SK-N-SH (cell line): ENCODE measurements around the gene RBM20. TPM values are rescaled to one million over a fixed set of nuclear protein-coding genes. Genes with fewer than 3 reads are reported as not detected.

Source experiments
- CTCF ChIA-PET: fragments of 300-600, 350-600 bp; formaldehyde crosslinking; extraction: SDS; loops from one replicate; lab custom pipeline; 2021; lab: Yijun Ruan, JAX
- POLR2A ChIA-PET: fragments of 350-600 bp; sonication (Branson Sonifier 250); formaldehyde crosslinking; extraction: SDS; loops from one replicate; lab custom pipeline; 2020; ENCODE audit warnings: antibody characterized with exemption, inconsistent platforms; lab: Yijun Ruan, JAX
- DNase-seq: peaks from one replicate; pipeline ENCODE4 v3.0.0; 2012
- H2AFZ ChIP-seq: fragments of 200-600 bp; sonication (generic); 2 replicates; pipeline ENCODE4 v1.8.1; 2016; ENCODE audit warnings: antibody characterized with exemption, mild to moderate bottlenecking, low read depth
- H3F3A ChIP-seq: fragments of 200-600 bp; sonication (generic); replicated peaks from 2 replicates; pipeline ENCODE3; 2016; ENCODE audit warnings: antibody characterized with exemption, mild to moderate bottlenecking; ENCODE audit not compliant: insufficient read depth
- H3K27ac ChIP-seq, 2 experiments: fragments of 200-500 bp in 1 of 2; fragments of 200-600 bp in 1 of 2; sonication (Bioruptor generic) in 1 of 2; sonication (generic), shearing (Covaris generic) in 1 of 2; 2 replicates each; pipeline versions ENCODE4 v1.5.1 to v1.6.1; 2014 to 2016; ENCODE audit warnings: low read depth in 2 of 2, inconsistent platforms in 1 of 2, low read length in 1 of 2, mild to moderate bottlenecking in 1 of 2, mixed read lengths in 1 of 2
- H3K27me3 ChIP-seq: fragments of 200-600 bp; sonication (generic), shearing (Covaris generic); 2 replicates; pipeline ENCODE4 v1.6.1; 2016; ENCODE audit warnings: mixed run types; ENCODE audit not compliant: insufficient read depth
- H3K36me3 ChIP-seq, 2 experiments: fragments of 200-500 bp in 1 of 2; fragments of 200-600 bp in 1 of 2; sonication (Bioruptor generic) in 1 of 2; sonication (generic) in 1 of 2; replicated peaks in 1 of 2; 2 replicates each; pipeline versions ENCODE3 to v1.5.1; 2014 to 2016; ENCODE audit warnings: low read length in 1 of 2, mild to moderate bottlenecking in 1 of 2; ENCODE audit not compliant: insufficient read depth in 2 of 2, control insufficient read depth in 1 of 2
- H3K4me1 ChIP-seq, 2 experiments: fragments of 200-500 bp in 1 of 2; fragments of 200-600 bp in 1 of 2; sonication (Bioruptor generic) in 1 of 2; sonication (generic), shearing (Covaris generic) in 1 of 2; 2 replicates each; pipeline versions ENCODE4 v1.5.1 to v1.6.1; 2014 to 2016; ENCODE audit warnings: low read depth in 1 of 2, low read length in 1 of 2, mixed run types in 1 of 2; ENCODE audit not compliant: insufficient read depth in 2 of 2, control insufficient read depth in 1 of 2
- H3K4me2 ChIP-seq: fragments of 200-600 bp; sonication (generic), shearing (Covaris generic); 2 replicates; pipeline ENCODE4 v1.6.1; 2017; ENCODE audit warnings: mixed run types
- H3K4me3 ChIP-seq, 2 experiments: fragments of 200-500 bp in 1 of 2; fragments of 200-600 bp in 1 of 2; sonication (Bioruptor generic) in 1 of 2; sonication (generic), shearing (Covaris generic) in 1 of 2; 2 replicates each; pipeline versions ENCODE4 v1.5.1 to v1.8.1; 2014 to 2016; ENCODE audit warnings: low read depth in 2 of 2, inconsistent platforms in 1 of 2, low read length in 1 of 2, mild to moderate bottlenecking in 1 of 2, mixed read lengths in 1 of 2, moderate library complexity in 1 of 2
- H3K79me2 ChIP-seq: fragments of 200-600 bp; sonication (generic); 2 replicates; pipeline ENCODE4 v1.8.1; 2017; ENCODE audit warnings: mild to moderate bottlenecking; ENCODE audit not compliant: insufficient read depth
- H3K9ac ChIP-seq: fragments of 200-600 bp; sonication (generic); 2 replicates; pipeline ENCODE4 v1.6.1; 2017; ENCODE audit warnings: mixed run types
- H3K9me2 ChIP-seq: fragments of 200-600 bp; sonication (generic); 2 replicates; pipeline ENCODE4 v1.6.1; 2017; ENCODE audit warnings: mixed run types
- H3K9me3 ChIP-seq: fragments of 200-600 bp; sonication (generic); 2 replicates; pipeline ENCODE4 v1.6.1; 2017; ENCODE audit warnings: mixed run types, mild to moderate bottlenecking, moderate library complexity
- H4K20me1 ChIP-seq: fragments of 200-600 bp; sonication (generic); 2 replicates; pipeline ENCODE4 v1.6.1; 2017; ENCODE audit warnings: mild to moderate bottlenecking, mixed run types; ENCODE audit not compliant: insufficient read depth
- CTCF ChIP-seq: fragments of 200-600 bp; sonication (generic); IDR thresholded peaks from 2 replicates; pipeline ENCODE4 v1.6.1; 2017; ENCODE audit warnings: antibody characterized with exemption, mild to moderate bottlenecking, moderate library complexity
- EZH2phosphoT487 ChIP-seq: fragments of 200-600 bp; sonication (generic); IDR thresholded peaks from 2 replicates; pipeline ENCODE4 v1.6.1; 2017; ENCODE audit warnings: low read depth, mixed run types, mild to moderate bottlenecking, antibody characterized with exemption, moderate library complexity, borderline replicate concordance
- FOSL2 ChIP-seq: IDR thresholded peaks from 2 replicates; pipeline ENCODE4 v1.4.0; 2012; ENCODE audit warnings: low read depth, mild to moderate bottlenecking, moderate library complexity, borderline replicate concordance
- MXI1 ChIP-seq: IDR thresholded peaks from 2 replicates; pipeline ENCODE4 v1.6.1; 2012; ENCODE audit warnings: mild to moderate bottlenecking, low read depth, low read length, improper control_type of control experiment
- NRF1 ChIP-seq: IDR thresholded peaks from 2 replicates; pipeline ENCODE4 v1.6.1; 2012; ENCODE audit warnings: low read depth, mild to moderate bottlenecking, low read length
- RCOR1 ChIP-seq: fragments of 150-350 bp; IDR thresholded peaks from 2 replicates; pipeline ENCODE4 v1.6.1; 2017; ENCODE audit warnings: antibody characterized with exemption, low read length
- SMC3 ChIP-seq: IDR thresholded peaks from 2 replicates; pipeline ENCODE4 v1.6.1; 2012; ENCODE audit warnings: low read depth, low read length, improper control_type of control experiment
- TAF1 ChIP-seq: IDR thresholded peaks from 2 replicates; pipeline ENCODE4 v1.6.1; 2012; ENCODE audit warnings: low read depth, mild to moderate bottlenecking, low read length, moderate library complexity, borderline replicate concordance
- TCF12 ChIP-seq: IDR thresholded peaks from 2 replicates; pipeline ENCODE4 v1.4.0; 2012
- USF1 ChIP-seq: IDR thresholded peaks from 2 replicates; pipeline ENCODE4 v1.4.0; 2012; ENCODE audit warnings: low read depth, borderline replicate concordance
- WGBS: methylation state at CpG from one replicate; pipeline ENCODE4 v1.1.6; 2017; ENCODE audit warnings: low lambda C conversion rate; 5-methylcytosine and 5-hydroxymethylcytosine counted together
- polyA plus RNA-seq, 3 experiments: library from polyadenylated mRNA; depleted of rRNA; stranded (reverse); fragments of >200 nt; gene quantifications; 2 replicates each; pipeline ENCODE4 v1.2.3, GENCODE V29; 2012

RBM20 gene
- polyA plus RNA-seq (2012; rRNA removed): 0.64 and 0.67 TPM in 2 replicates
- polyA plus RNA-seq (2012; cell fraction: cytosol; rRNA removed): 0.71 and 0.88 TPM in 2 replicates
- 3.3 and 7.6 TPM in 2 replicates for polyA plus RNA-seq (2012; cell fraction: nucleus; rRNA removed)

GRCh38 chr10:110643653-110644597 lies at the start of gene RBM20:
TSS of gene RBM20 (plus strand) at chr10:110644336. CDS start at chr10:110644455, 119 bp downstream.
- H3K27ac ChIP-seq: peak within 1 kb of the TSS in 1 of 2 experiments; percentile 76; a peak in 2 of 4 replicates
- H3K79me2 ChIP-seq: no peaks in the 10 kb centered on the region
- H2AFZ ChIP-seq: peak within 1 kb of the TSS; percentile 82
- H3K9me3 ChIP-seq: no peaks in the 10 kb centered on the region
- no peaks in the 10 kb centered on the region for H3K27me3 ChIP-seq
- peak within 1 kb of the TSS; percentile 90 for H3K4me2 ChIP-seq
- H3F3A ChIP-seq: peaks cover 15% of the 10 kb centered on the region
- H3K9ac ChIP-seq: peak within 1 kb of the TSS; percentile 18; the same call in 1 of the 2 replicates
- ChIA-PET CTCF (interaction anchor here (0.6 to 2.7 kb wide), 12 partner anchors 9 to 274 kb away, joined by 3 to 13 read pairs (median 5); no protein-coding TSS in a partner anchor), POLR2A (interaction anchor here (0.5 to 1.1 kb wide), 2 partner anchors 19 to 29 kb away, joined by 4 to 5 read pairs; no protein-coding TSS in a partner anchor)
- peak within 1 kb of the TSS; percentile 62 to 80 for H3K4me3 ChIP-seq
- H3K9me2 ChIP-seq: no peaks in the 10 kb centered on the region
- DNase-seq: peak; percentile 91
- 31% methylated on average over 5 of the region's 106 CpGs for WGBS
- H3K4me1 ChIP-seq: peaks cover 4 to 26% of the 10 kb centered on the region in 2 experiments; a peak in 3 of 4 replicates
- H4K20me1 ChIP-seq: no peaks in the 10 kb centered on the region
- TF ChIP-seq EZH2phosphoT487: no peak
- TF ChIP-seq CTCF: 0 out of 2 replicates have a peak, but pooled peaks have one; percentile 14
- TF ChIP-seq SMC3: no peak
- no peak for TF ChIP-seq RCOR1
- no peak for TF ChIP-seq FOSL2
- TF ChIP-seq MXI1: peak; percentile 51; the same call in 1 of the 2 replicates
- no peak for TF ChIP-seq TCF12
- no peak for TF ChIP-seq USF1
- no peak for TF ChIP-seq NRF1
- H3K36me3 ChIP-seq: no peaks in the 10 kb centered on the region

- Histone ChIP-seq H3K9me2 (no peaks in the 10 kb centered on the region), H3K27ac (no peak overlapping the region), H3K4me2 (no peak overlapping the region), H3K36me3 (peaks cover 49 to 81% of the 10 kb centered on the region in 2 experiments), H3K4me1 (no peaks in the 10 kb centered on the region), H3K9ac (no peak overlapping the region), H3K9me3 (no peaks in the 10 kb centered on the region), H2AFZ (no peak overlapping the region), H3K27me3 (no peaks in the 10 kb centered on the region), H3K4me3 (no peak overlapping the region), H3F3A (peaks cover 26% of the 10 kb centered on the region), H4K20me1 (no peaks in the 10 kb centered on the region), H3K79me2 (0 out of 2 replicates have a peak, but pooled peaks cover 4% of the 10 kb centered on the region)
- no peak for DNase-seq
- POLR2A ChIA-PET: no interaction called here
- TF ChIP-seq TAF1: no peak
- 95% methylated on average over 2 of the region's 2 CpGs for WGBS
- CTCF ChIA-PET: interaction anchor here (1.0 to 1.2 kb wide), 2 partner anchors 10 to 13 kb away, joined by 3 to 5 read pairs; no protein-coding TSS in a partner anchor
These were observed 46.7 kb upstream of the RBM20 start for GRCh38 chr10:110597476-110597875.
